HL-60/S4 (cell line): Measurements from ENCODE around the gene HMCES.
"Not testable (repeated sequence)": the region's sequence is repeated elsewhere in the genome, so short reads cannot be mapped to it uniquely, and the experiment has no call there.

Source experiments
- in situ Hi-C: fragments of 300-500 bp; cut with MboI; formaldehyde crosslinking; loops from 2 replicates; pipeline ENCODE4 v1.14.3; 2022; ENCODE audit warnings: low sequenced_read_pairs

HMCES gene

GRCh38 chr3:129254536-129255230 lies 24.0 kb upstream of the HMCES start:
- in situ Hi-C loops, result no loop called here

- in situ Hi-C loops, result no loop called here
Measured at GRCh38 chr3:129256270-129256669, 22.4 kb upstream of the HMCES start.

- in situ Hi-C loops, result no loop called here
Measured at GRCh38 chr3:129257609-129258008, 21.1 kb upstream of the HMCES start.

GRCh38 chr3:129259612-129260477 lies 18.8 kb upstream of the HMCES start:
- in situ Hi-C loops, result no loop called here

GRCh38 chr3:129260606-129261005 lies 18.1 kb upstream of the HMCES start:
- in situ Hi-C loops, result no loop called here

- in situ Hi-C loops, result no loop called here
Measured at GRCh38 chr3:129261894-129262293, 16.8 kb upstream of the HMCES start.

- in situ Hi-C loops, result no loop called here
Measured at GRCh38 chr3:129263161-129263910, 15.3 kb upstream of the HMCES start.

GRCh38 chr3:129264994-129265393 lies 13.7 kb upstream of the HMCES start:
- in situ Hi-C loops, result not testable (repeated sequence)

GRCh38 chr3:129266651-129267050 lies 12.0 kb upstream of the HMCES start:
- in situ Hi-C loops, result no loop called here

- in situ Hi-C loops, result no loop called here
Measured at GRCh38 chr3:129268396-129268795, 10.3 kb upstream of the HMCES start.

- in situ Hi-C loops, result no loop called here
Measured at GRCh38 chr3:129271674-129272073, 7.0 kb upstream of the HMCES start.

GRCh38 chr3:129276385-129276784 lies 2.3 kb upstream of the HMCES start:
- in situ Hi-C loops, result no loop called here

- in situ Hi-C loops, result no loop called here
Measured at GRCh38 chr3:129277829-129278271, 820 bp upstream of the HMCES start.

GRCh38 chr3:129278966-129279906 lies 566 bp downstream of the HMCES start:
- in situ Hi-C loops, result no loop called here

GRCh38 chr3:129280183-129280582 lies 1.5 kb downstream of the HMCES start:
- in situ Hi-C loops, result no loop called here

- in situ Hi-C loops, result no loop called here
Measured at GRCh38 chr3:129281726-129282125, 3.1 kb downstream of the HMCES start.

- in situ Hi-C loops, result no loop called here
Measured at GRCh38 chr3:129282727-129283327, 4.2 kb downstream of the HMCES start.

GRCh38 chr3:129286081-129286480 lies 7.4 kb downstream of the HMCES start:
- in situ Hi-C loops, result no loop called here

GRCh38 chr3:129288446-129288845 lies 9.8 kb downstream of the HMCES start:
- in situ Hi-C loops, result no loop called here
